Kidney tubule cell (primary cell): ENCODE results near the gene RANBP10.

Experiments
- DNase-seq: peaks from one replicate; pipeline ENCODE4 v3.0.0-alpha.2; 2018; ENCODE audit warnings: low spot score

RANBP10 gene

GRCh38 chr16:67676516-67676915, 129.8 kb downstream of the RANBP10 start:
- DNase-seq = no peak

GRCh38 chr16:67675999-67676398, 130.4 kb downstream of the RANBP10 start:
- no peak for DNase-seq

GRCh38 chr16:67675579-67675935, 130.8 kb downstream of the RANBP10 start:
- DNase-seq = no peak

- DNase-seq = no peak
These were observed 131.3 kb downstream of the RANBP10 start for GRCh38 chr16:67674851-67675578.

GRCh38 chr16:67673712-67674580, 132.4 kb downstream of the RANBP10 start:
- peak; percentile 60 for DNase-seq
